Bronchial epithelial cell (primary cell): ENCODE data around the gene PDZD2. TPM values are rescaled to one million over a fixed set of nuclear protein-coding genes. Genes with fewer than 3 reads are reported as not detected.

Source experiments
- DNase-seq: peaks from one replicate; pipeline ENCODE4 v3.0.0-alpha.2; 2010; ENCODE audit warnings: low read depth
- FAIRE-seq: peaks from 2 replicates; lab custom pipeline; 2011; peaks lifted over from hg19 to GRCh38; lab: Jason Lieb, UNC
- H3K27me3 ChIP-seq: 2 replicates; pipeline ENCODE4 v1.5.1; 2011; ENCODE audit warnings: low read length; ENCODE audit not compliant: control insufficient read depth, insufficient read depth
- H3K36me3 ChIP-seq: 2 replicates; pipeline ENCODE4 v1.5.1; 2011; ENCODE audit warnings: low read length; ENCODE audit not compliant: control insufficient read depth, insufficient read depth
- H3K4me3 ChIP-seq: 2 replicates; pipeline ENCODE4 v1.5.1; 2011; ENCODE audit warnings: mild to moderate bottlenecking, low read depth, low read length, control low read depth
- CTCF ChIP-seq: IDR thresholded peaks from 2 replicates; pipeline ENCODE4 v1.5.1; 2011; ENCODE audit warnings: mild to moderate bottlenecking, moderate library complexity, low read length, control low read depth, inconsistent platforms; ENCODE audit not compliant: insufficient read depth, severe bottlenecking
- total RNA-seq: library from RNA; depleted of rRNA; stranded (reverse); fragments of >200 nt; gene quantifications from 2 replicates; pipeline ENCODE4 v1.2.1, GENCODE V29; 2014

The PDZD2 gene
- total RNA-seq, 1 donor from 2014 or later, result 1.8 TPM

GRCh38 chr5:31880449-31880848 is 241.5 kb downstream of the PDZD2 start:
- H3K27me3 ChIP-seq, result no peaks in the 10 kb centered on the region
- no peak overlapping the region for H3K4me3 ChIP-seq
- no peak for TF ChIP-seq CTCF
- FAIRE-seq, result no peak
- no peaks in the 10 kb centered on the region for H3K36me3 ChIP-seq
- DNase-seq, result no peak

- FAIRE-seq (no peak), DNase-seq (no peak)
- H3K4me3 ChIP-seq, result no peak overlapping the region
- H3K27me3 ChIP-seq, result no peaks in the 10 kb centered on the region
- H3K36me3 ChIP-seq, result no peaks in the 10 kb centered on the region
- no peak for TF ChIP-seq CTCF
These were observed 246.0 kb downstream of the PDZD2 start for GRCh38 chr5:31884896-31885295.

- DNase-seq (no peak), FAIRE-seq (no peak)
- H3K27me3 ChIP-seq, result no peaks in the 10 kb centered on the region
- H3K4me3 ChIP-seq, result no peak overlapping the region
- TF ChIP-seq CTCF, result no peak
- no peaks in the 10 kb centered on the region for H3K36me3 ChIP-seq
These were observed 247.3 kb downstream of the PDZD2 start for GRCh38 chr5:31886206-31886605.

- TF ChIP-seq CTCF, result no peak
- no peak overlapping the region for H3K4me3 ChIP-seq
- DNase-seq (no peak), FAIRE-seq (no peak)
- H3K27me3 ChIP-seq, result no peaks in the 10 kb centered on the region
- no peaks in the 10 kb centered on the region for H3K36me3 ChIP-seq
These were observed 248.6 kb downstream of the PDZD2 start for GRCh38 chr5:31887556-31887955.

- DNase-seq, result no peak
- H3K36me3 ChIP-seq, result no peaks in the 10 kb centered on the region
These were observed 249.6 kb downstream of the PDZD2 start for GRCh38 chr5:31888564-31888963.

More at GRCh38 chr5:31888564-31888963, 249.6 kb downstream of the PDZD2 start:
- no peak for FAIRE-seq
- Histone ChIP-seq H3K27me3 (no peaks in the 10 kb centered on the region), H3K4me3 (no peak overlapping the region)
- no peak for TF ChIP-seq CTCF
